Measurements from ENCODE around the gene NIF3L1.
"Not testable (repeated sequence)": the region's sequence is repeated elsewhere in the genome, so short reads cannot be mapped to it uniquely, and the experiment has no call there.

Gene NIF3L1

GRCh38 chr2:200873560-200873959, 15.6 kb upstream of the NIF3L1 start:
- DNase-seq: no peak

DNA sequence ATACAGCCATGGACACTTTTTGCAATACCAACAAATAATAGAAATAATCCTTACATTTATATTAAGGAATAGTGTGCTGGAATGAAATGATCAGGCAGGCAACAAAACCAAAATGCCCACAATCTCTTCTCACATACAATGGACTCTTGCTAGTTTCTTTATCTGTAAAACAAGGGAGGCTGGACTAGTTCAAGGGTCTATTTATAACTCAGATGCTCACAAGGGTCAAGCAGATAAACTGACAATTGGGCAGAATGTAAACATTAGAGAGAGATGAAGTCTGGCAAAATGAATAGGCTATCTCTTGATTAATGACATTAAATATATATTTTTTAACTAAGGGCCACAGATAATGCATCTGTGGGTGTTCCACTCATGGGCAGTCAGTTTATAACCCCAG, 11.7 kb upstream of the NIF3L1 start:
- DNase-seq: no peak

DNA sequence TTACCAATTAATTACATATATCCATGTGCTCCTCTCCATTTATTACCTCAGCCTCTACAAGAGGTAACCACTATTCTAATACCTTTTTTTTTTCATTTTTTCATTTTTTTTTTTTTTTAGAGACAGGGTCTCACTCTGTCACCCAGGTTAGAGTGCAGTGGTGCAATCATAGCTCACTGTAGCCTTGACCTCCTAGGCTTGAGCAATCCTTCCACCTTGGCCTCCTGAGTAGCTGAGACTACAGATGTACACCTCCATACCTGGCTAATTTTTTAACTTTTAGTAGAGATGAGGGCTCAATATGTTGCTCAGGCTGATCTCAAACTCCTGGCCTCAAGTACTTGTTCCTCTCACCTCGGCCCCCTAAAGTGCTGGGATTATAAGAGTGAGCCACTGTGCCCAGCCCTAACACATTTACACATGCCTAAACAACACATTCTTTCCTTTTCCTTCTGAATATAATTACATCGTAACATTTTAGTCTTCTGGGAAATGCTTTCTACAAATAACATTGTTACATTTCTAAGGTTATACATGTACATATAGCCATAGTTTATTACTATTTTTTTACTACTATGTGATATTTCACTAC, 10.8 kb upstream of the NIF3L1 start:
- DNase-seq: no peak

DNA sequence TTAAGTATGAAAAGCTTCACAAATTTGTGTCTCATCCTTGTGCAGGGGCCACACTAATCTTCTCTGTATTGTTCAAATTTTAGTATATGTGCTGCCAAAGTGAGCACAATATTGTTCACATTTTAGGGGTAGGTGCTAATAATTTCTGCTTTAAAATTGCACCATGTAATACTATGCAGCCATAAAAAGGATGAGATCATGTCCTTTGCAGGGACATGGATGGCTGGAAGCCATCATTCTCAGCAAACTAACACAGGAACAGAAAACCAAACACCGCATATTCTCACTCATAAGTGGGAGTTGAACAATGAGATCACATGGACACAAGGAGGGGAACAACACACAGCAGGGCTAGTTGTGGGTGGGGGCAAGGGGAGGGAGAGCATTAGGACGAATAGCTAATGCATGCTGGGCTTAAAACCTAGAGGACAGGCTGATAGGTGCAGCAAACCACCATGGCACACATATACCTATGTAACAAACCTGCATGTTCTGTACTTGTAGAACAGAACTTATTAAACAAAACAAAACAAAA, 7.4 kb upstream of the NIF3L1 start:
- DNase-seq: not testable (repeated sequence)

GRCh38 chr2:200899482-200899881, 10.3 kb downstream of the NIF3L1 start:
- DNase-seq: no peak

DNA sequence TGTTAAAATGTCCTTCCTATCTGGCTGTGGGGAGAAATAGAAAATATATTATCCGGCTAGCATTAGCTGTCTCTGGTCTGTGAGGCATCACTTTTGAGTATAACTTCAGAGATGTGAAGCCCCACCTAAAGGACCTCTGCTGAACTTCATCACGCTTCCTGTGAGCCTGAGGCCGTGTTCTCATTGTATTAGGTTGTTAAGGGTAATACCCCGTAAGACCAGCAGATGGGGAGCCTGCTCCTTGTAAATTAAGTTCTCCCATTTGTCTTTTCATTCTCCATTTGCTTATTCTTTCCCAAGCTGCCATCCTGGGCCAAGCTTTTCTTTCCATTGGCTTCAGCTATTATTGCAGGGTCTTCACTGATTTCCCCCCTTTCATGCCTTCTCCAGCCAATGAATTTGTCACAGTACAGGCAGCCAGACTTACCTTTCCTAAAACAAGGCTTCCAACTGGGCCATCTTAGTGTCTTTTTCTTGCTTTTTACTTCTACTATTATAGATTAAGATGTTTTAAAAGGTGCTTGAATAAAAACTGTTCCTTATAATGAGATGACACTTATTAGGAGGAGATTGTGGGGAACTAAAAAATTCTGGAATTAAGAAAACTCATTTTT, 12.4 kb downstream of the NIF3L1 start:
- peak; percentile 56 for DNase-seq

GRCh38 chr2:200905618-200906296, 16.6 kb downstream of the NIF3L1 start:
- DNase-seq: no peak

DNA sequence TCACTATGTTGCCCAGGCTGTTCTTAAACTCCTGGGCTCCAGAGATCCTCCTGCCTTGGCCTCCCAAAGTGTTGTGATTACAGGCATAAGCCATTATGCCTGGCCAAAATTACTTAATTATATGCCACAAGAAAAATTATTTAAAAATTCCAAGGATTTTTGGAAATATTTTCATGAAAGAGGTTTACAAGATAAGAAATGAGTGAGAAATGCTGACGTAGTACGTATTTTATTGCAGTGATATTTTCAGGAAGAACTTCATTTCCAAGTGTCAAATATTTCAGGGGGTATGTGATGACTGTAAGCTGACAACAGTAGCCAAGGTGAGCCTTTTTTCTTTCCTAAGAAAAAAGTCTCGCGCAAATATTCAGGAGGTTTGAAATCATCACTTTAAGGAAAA, 20.8 kb downstream of the NIF3L1 start:
- DNase-seq: no peak

- no peak for DNase-seq
Measured at GRCh38 chr2:200913654-200914053, 24.5 kb downstream of the NIF3L1 start.

GRCh38 chr2:200922439-200922838, 33.3 kb downstream of the NIF3L1 start:
- no peak for DNase-seq

- no peak for DNase-seq
Measured at GRCh38 chr2:200929334-200930249, 40.4 kb downstream of the NIF3L1 start.

DNA sequence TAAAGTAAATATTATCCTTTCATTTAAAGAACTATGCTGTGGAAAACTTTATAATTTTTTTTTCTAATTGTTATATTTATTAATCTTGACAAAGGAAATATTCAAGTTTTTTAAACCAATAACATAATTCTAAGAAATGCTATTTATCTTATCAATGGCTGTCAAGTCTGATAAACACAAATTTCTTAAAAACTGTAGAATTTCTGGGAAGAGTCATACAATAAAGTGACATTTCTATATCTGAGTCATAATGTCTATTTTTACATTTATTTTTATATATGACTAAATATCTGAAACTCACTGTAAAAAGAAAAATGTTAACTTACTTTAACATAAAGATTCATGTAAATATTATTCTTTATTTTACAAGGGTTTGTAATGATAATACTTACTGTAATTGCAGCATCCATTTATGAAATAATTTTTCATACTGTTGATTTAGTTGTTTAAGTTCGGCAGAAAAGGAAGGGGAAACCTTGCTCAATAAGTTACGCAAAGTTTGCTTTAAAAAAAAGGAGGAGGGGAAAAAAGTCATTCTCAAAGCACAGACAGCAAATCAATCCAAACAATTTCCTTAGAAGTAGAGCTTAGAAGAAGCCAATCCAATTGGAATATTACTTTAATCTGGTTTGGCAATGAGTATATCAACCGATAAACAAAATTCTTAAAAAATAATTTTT, 41.9 kb downstream of the NIF3L1 start:
- DNase-seq: no peak

DNA sequence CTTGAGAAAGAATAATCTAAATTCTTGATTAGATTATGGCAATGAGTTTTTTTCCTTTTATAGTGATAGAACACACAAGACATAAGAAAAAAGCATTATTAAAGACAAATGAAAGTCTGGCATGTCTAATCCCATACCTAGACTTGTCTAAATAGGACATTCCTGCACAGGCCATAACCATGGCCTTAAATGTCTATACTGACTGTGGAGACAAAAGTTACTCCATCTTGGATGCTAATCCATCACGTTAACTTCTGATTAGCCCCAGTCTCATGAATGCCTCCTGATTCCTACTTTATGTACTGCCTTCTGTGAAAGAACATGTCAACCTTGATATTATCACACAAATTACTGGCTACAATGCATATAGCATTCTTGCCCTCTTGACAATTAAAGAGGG, 50.7 kb downstream of the NIF3L1 start:
- DNase-seq: no peak

DNA sequence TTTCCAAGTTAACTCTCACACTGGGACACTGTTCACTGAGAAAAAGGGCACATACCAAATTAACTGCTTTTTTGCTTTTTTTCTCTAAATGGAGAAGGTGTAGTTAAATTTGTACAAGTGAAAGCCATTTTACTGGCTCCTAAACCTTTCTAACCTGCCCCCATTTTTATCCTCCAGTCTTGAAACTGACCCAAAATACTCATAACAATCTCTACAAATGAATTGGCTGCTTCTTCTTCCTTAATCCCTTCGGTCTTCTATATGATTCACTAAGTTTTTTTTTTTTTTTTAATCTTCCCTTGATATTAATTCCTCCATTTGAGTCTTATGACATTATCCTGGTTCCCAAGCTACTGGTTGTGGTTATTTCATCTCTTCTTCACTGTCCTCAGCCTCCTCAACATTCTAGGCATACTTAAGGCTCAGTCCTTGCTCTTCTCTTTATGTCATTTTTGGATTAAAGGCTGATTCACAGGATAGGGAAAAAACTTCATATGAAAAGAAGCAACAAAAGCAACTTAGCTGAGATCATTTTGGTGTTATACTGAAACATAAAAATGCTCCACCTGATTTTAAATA, 54.4 kb downstream of the NIF3L1 start:
- DNase-seq: no peak

DNA sequence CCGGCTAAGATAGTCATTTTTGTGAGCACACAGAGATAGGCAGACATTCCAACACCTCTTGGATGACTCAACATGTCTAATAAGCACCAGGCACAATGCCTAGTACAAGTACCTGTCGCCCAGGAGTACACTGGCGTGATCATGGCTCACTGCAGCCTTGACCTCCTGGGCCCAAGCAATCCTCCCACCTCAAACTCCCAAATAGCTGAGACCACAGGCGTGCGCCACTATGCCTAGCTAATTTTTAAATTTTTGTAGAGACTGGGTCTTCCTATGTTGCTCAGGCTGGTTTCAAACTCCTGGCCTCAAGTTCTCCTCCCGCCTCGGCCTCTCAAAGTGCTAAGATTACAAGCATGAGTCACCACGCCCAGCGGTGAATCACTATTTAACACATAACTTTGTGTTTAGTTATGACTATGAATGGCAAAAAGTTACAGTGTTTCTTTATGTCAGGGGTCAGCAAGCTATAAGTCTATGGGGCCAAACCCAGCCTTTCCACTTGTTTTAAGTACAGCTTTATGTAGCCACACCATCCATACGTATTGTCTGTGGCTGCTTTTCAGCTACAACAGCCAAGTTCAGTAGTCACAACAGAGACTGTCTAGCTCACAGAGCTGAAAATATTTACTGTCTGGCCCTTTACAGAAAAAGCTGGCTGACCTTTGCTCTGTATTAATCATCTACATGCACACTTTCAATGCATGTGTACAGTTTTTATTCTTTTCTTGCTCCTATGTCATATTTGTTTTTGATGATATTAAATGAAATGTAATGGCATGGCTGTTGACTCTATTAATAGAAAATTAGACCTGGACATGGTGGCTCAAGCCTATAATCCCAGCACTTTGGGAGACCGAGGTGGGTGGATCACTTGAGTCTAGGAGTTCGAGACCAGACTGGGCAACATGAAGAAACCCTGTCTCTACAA, 55.6 kb downstream of the NIF3L1 start:
- DNase-seq: no peak

DNA sequence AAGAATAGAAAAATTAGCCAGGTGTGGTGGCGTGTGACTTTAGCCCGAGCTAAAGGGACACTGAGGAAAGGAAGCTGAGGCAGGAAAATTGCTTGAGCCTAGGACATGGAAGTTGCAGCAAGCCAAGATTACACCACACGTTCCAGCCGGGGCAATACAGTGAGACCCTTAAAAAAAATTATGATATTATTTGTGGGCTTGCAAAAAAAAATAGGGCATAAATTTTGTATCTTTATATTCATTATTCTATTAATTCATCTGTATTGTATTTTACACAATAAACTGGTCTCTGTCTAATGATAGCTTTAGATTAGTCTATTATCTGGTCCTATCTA, 56.2 kb downstream of the NIF3L1 start:
- DNase-seq: no peak

- no peak for DNase-seq
Measured at GRCh38 chr2:200950378-200950777, 61.2 kb downstream of the NIF3L1 start.

All from effector CD8-positive, alpha-beta T cell (primary cell).